Kidney epithelial cell (primary cell): ENCODE data around the gene RABGAP1. TPM values are rescaled to one million over a fixed set of nuclear protein-coding genes. Genes with fewer than 3 reads are reported as not detected.

ENCODE experiments used
- DNase-seq: peaks from one replicate; pipeline ENCODE4 v3.0.0-alpha.2; 2010; ENCODE audit warnings: low read depth
- H3K27me3 ChIP-seq: 2 replicates; pipeline ENCODE4 v1.6.0; 2011; ENCODE audit warnings: low read length; ENCODE audit not compliant: control insufficient read depth, insufficient read depth
- H3K36me3 ChIP-seq: 2 replicates; pipeline ENCODE4 v1.5.1; 2011; ENCODE audit warnings: low read length; ENCODE audit not compliant: control insufficient read depth, insufficient read depth
- H3K4me3 ChIP-seq: 2 replicates; pipeline ENCODE4 v1.5.1; 2011; ENCODE audit warnings: low read depth, mild to moderate bottlenecking, control low read depth, low read length
- total RNA-seq: library from RNA; depleted of rRNA; stranded (reverse); fragments of >200 nt; gene quantifications from 2 replicates; pipeline ENCODE4 v1.2.3, GENCODE V29; 2015
- TF ChIP-seq, protein P1 (sequence below): IDR thresholded peaks from 2 replicates; pipeline ENCODE4 v1.5.1; 2011; ENCODE audit warnings: mild to moderate bottlenecking, moderate library complexity, low read length, control low read depth, inconsistent platforms; ENCODE audit not compliant: insufficient read depth, poor library complexity, severe bottlenecking

RABGAP1 gene
- total RNA-seq, 1 donor from 2014 or later: 19.1 TPM

DNA sequence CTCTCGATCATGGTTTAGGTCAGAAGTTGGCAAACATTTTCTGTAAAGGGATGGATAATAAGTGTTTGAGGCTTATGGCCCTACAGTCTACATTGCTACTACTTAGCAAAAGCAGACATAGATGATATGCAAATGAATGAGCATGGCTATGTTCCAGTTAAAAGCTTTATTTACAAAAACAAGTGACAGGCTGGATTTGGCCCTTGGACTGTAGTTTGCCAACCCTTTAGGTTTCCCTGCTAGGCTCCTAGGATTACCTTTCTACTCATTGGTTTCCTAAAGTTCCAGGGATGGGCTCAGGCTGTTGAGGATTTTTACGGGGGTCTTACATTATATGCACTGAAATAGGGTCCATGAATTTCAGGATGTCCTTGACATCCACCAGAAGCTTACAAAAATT is 150.1 kb downstream of the RABGAP1 start:
- H3K4me3 ChIP-seq: no peak overlapping the region
- H3K27me3 ChIP-seq: no peaks in the 10 kb centered on the region
- TF ChIP-seq, protein P1, sequence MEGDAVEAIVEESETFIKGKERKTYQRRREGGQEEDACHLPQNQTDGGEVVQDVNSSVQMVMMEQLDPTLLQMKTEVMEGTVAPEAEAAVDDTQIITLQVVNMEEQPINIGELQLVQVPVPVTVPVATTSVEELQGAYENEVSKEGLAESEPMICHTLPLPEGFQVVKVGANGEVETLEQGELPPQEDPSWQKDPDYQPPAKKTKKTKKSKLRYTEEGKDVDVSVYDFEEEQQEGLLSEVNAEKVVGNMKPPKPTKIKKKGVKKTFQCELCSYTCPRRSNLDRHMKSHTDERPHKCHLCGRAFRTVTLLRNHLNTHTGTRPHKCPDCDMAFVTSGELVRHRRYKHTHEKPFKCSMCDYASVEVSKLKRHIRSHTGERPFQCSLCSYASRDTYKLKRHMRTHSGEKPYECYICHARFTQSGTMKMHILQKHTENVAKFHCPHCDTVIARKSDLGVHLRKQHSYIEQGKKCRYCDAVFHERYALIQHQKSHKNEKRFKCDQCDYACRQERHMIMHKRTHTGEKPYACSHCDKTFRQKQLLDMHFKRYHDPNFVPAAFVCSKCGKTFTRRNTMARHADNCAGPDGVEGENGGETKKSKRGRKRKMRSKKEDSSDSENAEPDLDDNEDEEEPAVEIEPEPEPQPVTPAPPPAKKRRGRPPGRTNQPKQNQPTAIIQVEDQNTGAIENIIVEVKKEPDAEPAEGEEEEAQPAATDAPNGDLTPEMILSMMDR: no peak
- H3K36me3 ChIP-seq: peaks cover 3% of the 10 kb centered on the region
- no peak for DNase-seq

DNA sequence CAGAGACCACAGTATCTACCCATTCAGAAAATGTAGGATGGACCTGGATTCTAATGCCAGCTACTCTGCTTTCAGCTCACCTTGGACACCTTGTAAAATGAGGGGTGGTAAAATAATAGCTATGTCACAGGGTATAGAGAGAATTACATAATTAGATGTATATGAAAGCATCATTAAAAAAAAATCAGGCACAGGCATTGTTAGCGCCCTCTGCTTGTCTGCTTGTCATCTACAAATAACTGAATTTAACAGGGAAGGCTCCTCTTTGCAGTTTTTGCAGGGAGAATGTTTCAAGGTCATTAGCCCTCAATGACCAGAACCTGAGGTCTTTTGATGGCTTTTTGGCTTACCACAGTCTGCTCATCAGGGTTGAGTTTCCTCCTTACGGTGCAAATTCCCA is 150.6 kb downstream of the RABGAP1 start:
- no peaks in the 10 kb centered on the region for H3K27me3 ChIP-seq
- DNase-seq: no peak
- no peak overlapping the region for H3K4me3 ChIP-seq
- peaks cover 2% of the 10 kb centered on the region for H3K36me3 ChIP-seq
- TF ChIP-seq, protein P1: no peak

DNA sequence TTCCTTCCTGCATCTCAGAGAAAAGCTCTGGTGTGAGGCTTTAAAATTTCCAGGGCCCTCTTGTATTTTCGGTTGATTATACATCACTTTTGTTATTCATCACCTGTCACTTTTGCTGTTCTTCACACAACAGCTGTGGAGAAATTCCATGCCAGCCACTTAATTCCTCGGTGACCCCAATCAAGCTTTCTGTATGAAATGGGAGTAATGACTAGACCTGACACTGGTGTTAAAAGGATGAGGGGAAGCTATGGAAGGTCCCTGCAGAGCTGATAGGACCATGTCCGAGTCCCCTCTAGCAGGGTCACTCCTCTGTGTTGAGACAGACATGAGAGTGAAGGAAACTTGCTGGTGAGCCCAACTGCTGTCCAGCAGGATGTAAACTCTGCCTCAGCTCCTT is 152.3 kb downstream of the RABGAP1 start:
- TF ChIP-seq, protein P1: no peak
- H3K36me3 ChIP-seq: no peaks in the 10 kb centered on the region
- DNase-seq: no peak
- no peak overlapping the region for H3K4me3 ChIP-seq
- H3K27me3 ChIP-seq: no peaks in the 10 kb centered on the region

DNA sequence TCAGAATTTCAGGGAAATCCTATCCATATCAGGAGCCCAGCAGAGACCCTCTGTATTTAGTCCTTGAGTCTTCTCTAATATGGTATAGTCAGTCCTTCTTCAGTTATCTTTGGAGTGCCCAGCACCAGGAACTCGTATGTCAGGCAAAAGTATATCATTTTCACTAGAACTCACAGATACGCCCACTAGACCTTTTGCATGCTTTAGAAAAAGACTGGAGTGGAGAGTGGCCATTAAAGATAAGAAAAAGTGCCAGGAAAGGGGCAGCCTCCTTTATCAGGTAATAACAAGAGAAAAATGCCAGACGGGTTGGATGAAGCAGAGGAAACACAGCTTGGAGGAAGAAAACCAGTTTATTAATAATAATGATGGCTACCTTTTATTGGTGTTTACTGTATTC is 156.2 kb downstream of the RABGAP1 start:
- TF ChIP-seq, protein P1: no peak
- H3K36me3 ChIP-seq: peaks cover 1% of the 10 kb centered on the region
- no peaks in the 10 kb centered on the region for H3K27me3 ChIP-seq
- H3K4me3 ChIP-seq: no peak overlapping the region
- no peak for DNase-seq

DNA sequence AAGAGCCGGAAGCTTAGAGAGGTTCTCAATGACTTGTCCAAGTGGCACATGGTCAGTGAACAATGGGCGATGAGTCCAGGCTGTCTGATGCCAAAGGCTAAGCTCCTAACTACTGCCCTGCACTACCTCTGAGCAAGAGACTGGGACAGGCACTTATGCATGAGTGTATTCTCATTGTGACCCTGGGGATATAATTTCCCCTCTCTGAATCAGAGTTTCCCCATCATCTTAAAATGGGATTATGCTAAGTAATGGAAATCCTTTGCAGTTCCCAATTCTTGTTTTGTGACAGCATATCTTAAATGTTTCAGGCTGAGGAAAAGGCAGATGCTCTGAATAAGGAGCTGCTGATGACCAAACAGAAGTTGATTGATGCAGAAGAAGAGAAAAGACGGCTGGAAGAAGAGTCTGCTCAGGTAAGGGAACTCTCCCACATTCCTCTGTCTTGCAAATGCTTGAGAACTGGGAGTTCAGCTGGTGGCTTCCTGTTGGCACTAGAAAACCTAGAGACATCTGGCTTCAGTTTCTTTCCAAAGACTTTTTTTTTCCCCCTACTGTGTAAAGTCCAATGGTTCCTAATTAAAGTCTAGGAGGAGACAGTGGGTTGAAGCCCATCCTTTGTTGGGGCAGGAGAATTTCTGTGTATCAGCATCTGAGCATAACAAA is 156.7 kb downstream of the RABGAP1 start:
- Histone ChIP-seq H3K27me3 (no peaks in the 10 kb centered on the region), H3K36me3 (peaks cover 1% of the 10 kb centered on the region), H3K4me3 (no peak overlapping the region)
- DNase-seq: no peak
- TF ChIP-seq, protein P1: no peak

DNA sequence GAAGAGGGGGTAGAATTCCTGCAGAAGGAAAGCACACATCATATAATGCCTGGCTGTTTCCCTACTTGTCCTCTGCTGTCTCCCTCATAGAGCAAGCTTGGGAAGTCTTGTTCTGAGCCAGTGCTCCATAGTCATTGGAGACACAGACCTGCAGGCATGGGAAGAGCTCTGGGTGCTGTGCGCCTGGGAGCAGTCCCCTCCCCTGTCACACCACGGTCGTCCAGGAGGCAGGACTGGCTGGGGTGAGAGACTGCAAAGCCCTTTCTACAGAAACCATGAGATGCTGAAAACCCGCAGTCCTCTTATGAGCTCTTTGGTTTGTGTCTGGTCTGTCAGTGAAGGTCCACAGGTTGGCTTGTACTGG is 157.3 kb downstream of the RABGAP1 start:
- DNase-seq: no peak
- Histone ChIP-seq H3K27me3 (no peaks in the 10 kb centered on the region), H3K4me3 (no peak overlapping the region), H3K36me3 (peaks cover 3% of the 10 kb centered on the region)
- TF ChIP-seq, protein P1: no peak
